Thymus (tissue), 11 donors: Measurements from ENCODE around the gene MTCH1. TPM values are rescaled to one million over a fixed set of nuclear protein-coding genes. Genes with fewer than 3 reads are reported as not detected.
A peak's percentile ranks its signal among the peaks of the same experiment; 100 is the strongest.

ENCODE experiments used
- DNase-seq, 9 donors: peaks; one replicate each; pipeline ENCODE4 v3.0.0-alpha.2; 2013; ENCODE audit warnings: low spot score in 9 of 9, low read depth in 6 of 9, missing footprints in 1 of 9
- H3K27ac ChIP-seq, 2 donors: one replicate each; pipeline ENCODE4 v1.5.1; 2013; ENCODE audit warnings: control low read depth in 1 of 2, low read depth in 1 of 2, low read length in 1 of 2, mild to moderate bottlenecking in 1 of 2, moderate library complexity in 1 of 2
- H3K27me3 ChIP-seq, 2 donors: one replicate each; pipeline ENCODE4 v1.5.1; 2013; ENCODE audit warnings: low read length in 1 of 2; ENCODE audit not compliant: control insufficient read depth in 2 of 2, insufficient read depth in 1 of 2
- H3K36me3 ChIP-seq, 2 donors: one replicate each; pipeline ENCODE4 v1.5.1; 2013; ENCODE audit warnings: low read length in 1 of 2, mild to moderate bottlenecking in 1 of 2, moderate library complexity in 1 of 2; ENCODE audit not compliant: control insufficient read depth in 2 of 2, insufficient read depth in 2 of 2
- H3K4me1 ChIP-seq, 2 donors: one replicate each; pipeline ENCODE4 v1.5.1; 2013; ENCODE audit warnings: low read length in 2 of 2; ENCODE audit not compliant: control insufficient read depth in 2 of 2, insufficient read depth in 2 of 2
- H3K4me3 ChIP-seq, 2 donors: one replicate each; pipeline ENCODE4 v1.5.1; 2013; ENCODE audit warnings: low read length in 2 of 2, control low read depth in 1 of 2, mild to moderate bottlenecking in 1 of 2
- H3K9me3 ChIP-seq, 2 donors: one replicate each; pipeline ENCODE4 v1.5.1; 2013; ENCODE audit warnings: low read length in 1 of 2, mild to moderate bottlenecking in 1 of 2; ENCODE audit not compliant: control insufficient read depth in 2 of 2, insufficient read depth in 1 of 2
- WGBS: extraction: QIAGEN DNeasy Blood & Tissue Kit; methylation state at CpG from one replicate; pipeline ENCODE4 v1.1.7; 2013; 5-methylcytosine and 5-hydroxymethylcytosine counted together
- polyA plus RNA-seq: library from polyadenylated mRNA; stranded (reverse); fragments of 200-250 nt; gene quantifications from one replicate; pipeline ENCODE4 v1.2.3, GENCODE V29; 2013
- total RNA-seq: library from RNA; stranded (reverse); fragments of 120-200 nt; gene quantifications from one replicate; pipeline ENCODE4 v1.2.4, GENCODE V29; 2013
- donor health status: healthy.

MTCH1 gene
- total and polyA plus RNA-seq, 2 donors = 110 to 152 TPM

DNA sequence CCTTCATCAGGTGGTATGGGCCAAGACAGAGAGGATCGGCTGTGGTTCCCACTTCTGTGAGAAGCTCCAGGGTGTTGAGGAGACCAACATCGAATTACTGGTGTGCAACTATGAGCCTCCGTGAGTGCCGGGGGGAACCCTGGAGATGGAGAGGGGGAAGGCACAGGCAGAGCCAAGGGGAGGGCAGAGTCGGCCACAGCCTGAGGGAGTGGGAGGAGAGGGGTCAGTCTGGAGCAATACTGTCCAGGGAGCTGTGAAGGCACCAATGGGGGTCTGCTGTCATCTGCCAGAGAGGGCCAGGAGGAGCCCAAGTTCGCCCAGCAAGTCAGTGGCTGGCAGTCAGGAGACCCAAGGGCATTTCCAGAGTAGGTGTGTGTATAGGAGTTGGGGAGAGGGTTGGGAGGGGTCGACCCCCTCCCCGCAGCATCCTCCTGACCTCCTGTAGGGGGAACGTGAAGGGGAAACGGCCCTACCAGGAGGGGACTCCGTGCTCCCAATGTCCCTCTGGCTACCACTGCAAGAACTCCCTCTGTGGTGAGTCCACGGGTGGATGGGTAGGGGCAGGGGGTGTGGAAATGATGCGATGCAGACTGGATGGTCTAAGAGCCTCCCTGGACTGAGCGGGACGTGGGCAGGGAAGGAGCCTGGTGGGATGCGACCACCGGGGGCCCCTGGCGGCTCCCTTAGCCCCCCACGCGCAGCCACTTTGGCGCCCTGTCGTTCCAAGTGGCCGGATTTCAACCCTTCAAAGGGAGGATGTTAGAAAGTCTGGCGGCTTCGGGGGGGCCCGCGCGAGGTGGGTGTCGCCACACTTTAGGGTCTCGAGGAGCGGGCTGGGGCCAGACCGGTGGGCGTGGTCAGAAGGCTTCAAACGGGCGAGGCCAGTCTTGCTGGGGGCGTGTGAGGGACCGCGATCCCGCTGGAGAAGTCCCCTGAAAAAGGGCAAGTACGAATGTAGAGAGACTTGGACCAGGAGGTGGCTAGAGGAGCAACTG, 24.3 kb downstream of the MTCH1 start:
- 69% methylated on average over 40 of the region's 40 CpGs for WGBS
- peaks cover 0 to 11% of the 10 kb centered on the region in 2 donors for H3K9me3 ChIP-seq
- DNase-seq = no peak
- no peak overlapping the region for H3K27ac ChIP-seq
- peaks cover 0 to 8% of the 10 kb centered on the region in 2 donors for H3K36me3 ChIP-seq
- peaks cover 0 to 2% of the 10 kb centered on the region in 2 donors for H3K27me3 ChIP-seq
- H3K4me1 ChIP-seq = peaks cover 24 to 51% of the 10 kb centered on the region in 2 donors
- no peak overlapping the region for H3K4me3 ChIP-seq

DNA sequence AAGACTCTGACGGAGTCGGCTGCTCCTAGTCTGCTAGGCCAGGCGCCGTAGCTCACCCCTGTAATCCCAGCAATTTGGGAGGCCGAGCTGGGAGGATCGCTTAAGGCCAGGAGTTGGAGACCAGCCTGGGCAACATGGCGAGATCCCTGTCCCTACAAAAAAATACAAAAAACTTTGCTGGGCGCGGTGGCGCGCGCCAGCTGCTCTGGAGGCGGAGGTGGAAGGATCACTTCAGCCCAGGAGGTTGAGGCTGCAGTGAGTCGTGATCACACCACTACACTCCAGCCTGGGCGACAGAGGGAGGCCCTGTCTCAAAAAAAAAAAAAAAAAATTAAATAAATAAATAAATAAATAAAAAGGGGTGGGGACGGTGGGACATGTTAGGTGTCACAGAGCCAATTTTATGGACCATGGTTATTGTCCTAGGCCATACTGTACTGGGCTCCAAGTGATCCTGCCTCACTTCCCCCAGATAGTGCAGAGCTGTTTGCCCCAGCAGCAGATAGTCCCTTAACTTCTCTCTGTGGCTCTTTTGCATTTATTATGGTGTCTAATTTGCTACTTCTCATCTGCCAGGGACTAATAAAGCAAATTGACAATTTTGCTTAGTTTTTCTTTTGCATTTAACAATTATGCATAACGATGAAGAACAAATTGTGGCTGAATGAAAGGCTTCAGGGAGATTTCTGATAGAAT, 26.3 kb downstream of the MTCH1 start:
- peaks cover 34 to 62% of the 10 kb centered on the region in 2 donors for H3K4me1 ChIP-seq

DNA sequence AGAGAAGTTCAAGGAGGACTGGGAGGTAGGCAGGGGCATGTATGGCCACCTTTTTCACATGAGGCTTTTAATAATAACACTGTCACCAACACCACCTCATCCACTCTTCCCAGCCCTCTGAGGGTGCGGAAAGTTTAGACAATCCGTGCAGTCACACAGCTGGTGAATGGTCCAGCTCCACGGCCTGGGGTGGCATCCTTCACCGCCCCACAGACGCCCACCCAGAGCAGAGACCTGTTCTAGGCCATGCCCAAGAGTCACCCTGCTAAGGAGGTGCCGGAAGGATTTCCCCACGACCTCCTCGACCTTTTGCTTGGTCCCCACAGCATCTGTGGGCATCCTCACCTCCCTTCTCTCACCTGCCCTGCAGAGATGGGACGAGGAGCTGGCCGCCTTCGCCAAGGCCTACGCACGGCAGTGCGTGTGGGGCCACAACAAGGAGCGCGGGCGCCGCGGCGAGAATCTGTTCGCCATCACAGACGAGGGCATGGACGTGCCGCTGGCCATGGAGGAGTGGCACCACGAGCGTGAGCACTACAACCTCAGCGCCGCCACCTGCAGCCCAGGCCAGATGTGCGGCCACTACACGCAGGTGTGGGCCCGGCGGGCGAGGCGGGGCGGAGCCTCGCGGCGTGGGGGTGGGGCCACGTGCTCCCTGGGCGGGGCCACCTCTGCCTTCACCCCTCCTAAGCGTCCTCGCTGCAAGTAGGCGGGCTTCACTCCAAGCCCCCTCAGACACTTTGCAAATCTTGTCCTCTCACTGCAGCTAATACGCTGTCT, 27.0 kb downstream of the MTCH1 start:
- DNase-seq = no peak
- WGBS = 93% methylated on average over 44 of the region's 44 CpGs

More for the DNA sequence above, 26.3 kb downstream of the MTCH1 start:
- DNase-seq = no peak
- H3K9me3 ChIP-seq = peaks cover 0 to 11% of the 10 kb centered on the region in 2 donors
- H3K27ac ChIP-seq = no peak overlapping the region
- peaks cover 0 to 6% of the 10 kb centered on the region in 2 donors for H3K27me3 ChIP-seq
- H3K4me3 ChIP-seq = no peak overlapping the region
- no peaks in the 10 kb centered on the region for H3K36me3 ChIP-seq
- WGBS = 95% methylated on average over 17 of the region's 17 CpGs

DNA sequence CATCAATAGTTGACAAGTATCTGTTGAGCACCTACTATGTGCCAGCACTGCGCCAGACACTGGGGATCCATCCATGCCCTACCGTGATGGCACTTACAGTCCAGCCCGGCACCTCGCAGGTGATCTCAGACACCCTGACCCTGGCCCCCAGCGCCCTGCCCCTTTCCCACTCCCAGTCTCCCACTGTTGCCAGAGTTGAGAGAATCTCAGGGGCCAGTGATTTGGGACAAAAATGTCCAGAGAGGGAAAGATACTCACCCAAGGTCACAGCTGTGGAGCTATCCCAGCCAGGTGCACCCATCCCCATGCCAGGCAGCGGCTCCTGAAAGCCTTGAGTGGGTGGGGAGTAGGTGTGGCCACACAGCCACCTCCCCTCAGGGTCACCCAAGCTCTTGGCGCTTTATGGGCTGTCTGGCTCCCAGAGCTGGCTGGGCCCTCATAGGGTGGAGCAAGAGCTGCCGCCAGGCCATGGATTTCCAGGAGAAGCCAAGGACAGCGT, 28.2 kb downstream of the MTCH1 start:
- peaks cover 0 to 10% of the 10 kb centered on the region in 2 donors for H3K27me3 ChIP-seq
- H3K4me3 ChIP-seq = no peak overlapping the region
- no peaks in the 10 kb centered on the region for H3K36me3 ChIP-seq
- DNase-seq = no peak
- 87% methylated on average over 9 of the region's 9 CpGs for WGBS
- peaks cover 0 to 2% of the 10 kb centered on the region in 2 donors for H3K9me3 ChIP-seq
- H3K4me1 ChIP-seq = peaks cover 23 to 57% of the 10 kb centered on the region in 2 donors
- H3K27ac ChIP-seq = no peak overlapping the region

More for the DNA sequence above, 27.0 kb downstream of the MTCH1 start:
- H3K4me1 ChIP-seq = peaks cover 32 to 62% of the 10 kb centered on the region in 2 donors
- H3K36me3 ChIP-seq = no peaks in the 10 kb centered on the region
- peaks cover 0 to 10% of the 10 kb centered on the region in 2 donors for H3K27me3 ChIP-seq
- H3K27ac ChIP-seq = no peak overlapping the region
- H3K4me3 ChIP-seq = no peak overlapping the region
- peaks cover 0 to 11% of the 10 kb centered on the region in 2 donors for H3K9me3 ChIP-seq

DNA sequence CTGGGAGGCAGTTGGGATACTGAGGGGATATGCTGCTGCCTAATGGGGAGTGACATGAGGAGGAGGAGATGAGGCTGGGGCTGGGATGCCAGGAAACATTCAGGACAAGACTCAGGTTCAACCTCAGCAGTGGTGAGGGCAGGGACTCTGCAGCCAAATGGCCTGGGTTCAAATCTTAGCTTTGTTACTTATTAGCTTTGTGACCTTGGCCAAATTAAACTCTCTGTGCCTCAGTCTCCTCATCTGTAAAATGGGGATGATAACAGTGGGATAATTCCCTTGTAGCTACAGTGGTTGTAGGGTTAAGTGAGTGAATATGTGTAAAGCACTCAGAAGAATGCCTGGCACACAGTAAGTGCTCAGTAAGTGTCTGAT, 29.6 kb downstream of the MTCH1 start:
- Histone ChIP-seq H3K4me3 (no peak overlapping the region), H3K36me3 (no peaks in the 10 kb centered on the region), H3K9me3 (no peaks in the 10 kb centered on the region), H3K27ac (no peak overlapping the region), H3K4me1 (peaks cover 21 to 43% of the 10 kb centered on the region in 2 donors), H3K27me3 (peaks cover 0 to 8% of the 10 kb centered on the region in 2 donors)
- no peak for DNase-seq

DNA sequence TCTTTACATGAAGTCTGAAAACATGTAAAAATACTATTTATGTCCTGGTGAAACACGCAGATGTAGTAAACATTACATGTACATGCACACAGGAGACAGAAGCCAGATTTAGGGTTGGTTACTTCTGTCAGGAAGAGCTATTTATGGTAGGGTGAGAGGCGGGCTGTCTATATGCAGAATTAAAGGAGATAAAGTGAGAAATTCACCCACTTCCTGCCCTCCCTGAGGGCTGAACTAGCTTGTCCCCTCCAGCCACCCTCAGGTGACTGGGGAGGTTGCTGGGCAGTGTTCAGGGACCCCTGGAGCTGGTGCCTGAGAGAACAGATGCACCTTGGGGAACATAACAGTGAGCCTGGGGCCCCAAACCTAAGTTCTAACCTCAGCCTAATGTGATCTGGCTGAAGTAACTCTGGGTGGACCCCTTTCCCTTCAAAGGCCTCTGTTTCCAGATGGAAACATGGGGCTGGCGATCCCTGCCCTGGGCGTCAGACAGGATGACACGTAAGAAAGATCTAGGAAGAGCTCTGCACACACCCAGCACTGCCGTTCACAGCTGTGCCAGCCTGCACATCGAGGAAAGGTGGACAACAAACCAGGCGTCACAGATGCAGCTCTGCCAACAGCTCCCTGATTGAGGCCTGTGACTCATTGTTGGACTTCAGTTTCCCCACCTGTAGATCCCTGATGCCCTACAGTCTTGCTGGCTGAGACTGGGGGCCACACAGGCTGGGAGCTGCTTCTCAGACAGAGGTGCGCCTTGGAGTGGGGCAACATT, 30.1 kb downstream of the MTCH1 start:
- DNase-seq = no peak
- 45% methylated on average over 9 of the region's 9 CpGs for WGBS
- peaks cover 21 to 37% of the 10 kb centered on the region in 2 donors for H3K4me1 ChIP-seq
- no peak overlapping the region for H3K4me3 ChIP-seq
- H3K27me3 ChIP-seq = peaks cover 0 to 8% of the 10 kb centered on the region in 2 donors
- no peak overlapping the region for H3K27ac ChIP-seq
- H3K36me3 ChIP-seq = no peaks in the 10 kb centered on the region
- H3K9me3 ChIP-seq = no peaks in the 10 kb centered on the region

DNA sequence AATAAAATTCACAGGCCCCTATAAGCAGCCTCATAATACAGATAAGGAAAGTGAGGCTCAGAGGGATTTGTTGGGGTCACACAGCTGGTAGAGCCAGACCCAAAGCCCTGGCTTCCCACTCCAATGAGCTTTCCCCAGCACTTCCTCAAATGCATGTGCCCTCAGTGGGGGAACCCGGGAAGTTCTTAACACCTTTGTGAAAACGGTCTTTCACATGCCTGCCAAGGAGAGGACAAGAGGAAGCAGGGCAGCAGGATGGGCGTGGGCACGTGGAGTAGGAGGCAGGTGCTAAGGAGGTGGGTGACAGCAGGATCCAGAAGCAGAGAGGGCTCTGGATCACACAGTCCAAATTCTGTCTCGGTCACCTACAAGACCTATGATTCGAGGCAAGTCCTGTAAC, 30.9 kb downstream of the MTCH1 start:
- H3K27ac ChIP-seq = no peak overlapping the region
- H3K9me3 ChIP-seq = no peaks in the 10 kb centered on the region
- 34% methylated on average over 6 of the region's 6 CpGs for WGBS
- H3K27me3 ChIP-seq = peaks cover 0 to 8% of the 10 kb centered on the region in 2 donors
- H3K4me3 ChIP-seq = no peak overlapping the region
- H3K36me3 ChIP-seq = no peaks in the 10 kb centered on the region
- DNase-seq = no peak
- peaks cover 21 to 33% of the 10 kb centered on the region in 2 donors for H3K4me1 ChIP-seq

DNA sequence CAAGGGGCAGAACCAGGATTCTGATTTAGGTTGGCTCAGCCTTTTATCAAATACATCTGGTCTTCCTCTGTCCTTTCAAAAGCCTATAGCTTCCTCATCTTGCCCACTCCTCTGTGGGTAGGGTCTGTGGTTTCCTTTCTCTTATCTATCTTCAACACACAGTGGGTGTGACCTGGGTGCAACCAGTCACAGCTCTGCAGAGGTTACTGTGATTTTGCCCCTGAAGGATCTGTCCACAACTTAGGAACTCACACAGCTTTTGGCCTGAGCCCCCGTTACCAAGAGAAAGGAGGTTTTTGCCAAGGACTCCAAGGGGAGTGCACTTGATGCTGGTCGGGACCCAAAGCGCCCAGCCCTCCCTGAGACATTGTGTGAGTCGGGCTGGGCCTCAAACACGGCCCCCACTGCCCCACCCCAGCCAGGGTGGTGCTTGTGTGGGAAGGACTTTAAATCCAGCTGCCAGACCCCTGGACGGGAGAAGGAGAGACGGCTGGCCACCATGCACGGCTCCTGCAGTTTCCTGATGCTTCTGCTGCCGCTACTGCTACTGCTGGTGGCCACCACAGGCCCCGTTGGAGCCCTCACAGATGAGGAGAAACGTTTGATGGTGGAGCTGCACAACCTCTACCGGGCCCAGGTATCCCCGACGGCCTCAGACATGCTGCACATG, 31.6 kb downstream of the MTCH1 start, which contains the start of gene PI16:
Gene PI16, plus strand, starts transcription at position 477 of the 670 bp plus-strand sequence. Its CDS starts 23 bp downstream, at position 500.
- H3K4me3 ChIP-seq = no peak within 1 kb of the TSS
- 33% methylated on average over 14 of the region's 14 CpGs for WGBS
- peaks cover 0 to 8% of the 10 kb centered on the region in 2 donors for H3K27me3 ChIP-seq
- H3K9me3 ChIP-seq = no peaks in the 10 kb centered on the region
- DNase-seq = peak in 1 of 9 donors; percentile 38
- H3K27ac ChIP-seq = no peak within 1 kb of the TSS
- H3K4me1 ChIP-seq = peaks cover 22 to 33% of the 10 kb centered on the region in 2 donors
- no peaks in the 10 kb centered on the region for H3K36me3 ChIP-seq
